H1 (cell line): ENCODE measurements around the gene C2CD3. TPM values are rescaled to one million over a fixed set of nuclear protein-coding genes. Genes with fewer than 3 reads are reported as not detected.

Experiments
- CTCF ChIA-PET: fragments of 300-600 bp; sonication (Branson Sonifier 250); formaldehyde crosslinking; loops from one replicate; lab custom pipeline; 2021; ENCODE audit not compliant: partially characterized antibody; lab: Charles Lee
- POLR2A ChIA-PET: fragments of 300-600 bp; sonication (Branson Sonifier 250); formaldehyde crosslinking; loops from one replicate; lab custom pipeline; 2021; ENCODE audit warnings: inconsistent platforms; ENCODE audit not compliant: partially characterized antibody; lab: Charles Lee
- DNase-seq, 2 experiments: peaks; one replicate each; pipeline versions ENCODE4 v3.0.0 to v3.0.0-alpha.2; 2010 to 2022; ENCODE audit warnings: low spot score in 2 of 2, low read depth in 1 of 2, mixed read lengths in 1 of 2
- FAIRE-seq: peaks from 2 replicates; lab custom pipeline; 2011; peaks lifted over from hg19 to GRCh38; lab: Jason Lieb, UNC
- H2AFZ ChIP-seq: 2 replicates; pipeline ENCODE4 v1.8.1; 2012; ENCODE audit warnings: low read length, inconsistent platforms
- H2AK5ac ChIP-seq: 2 replicates; pipeline ENCODE4 v1.6.1; 2013; ENCODE audit warnings: low read depth, low read length
- H2BK120ac ChIP-seq: replicated peaks from 2 replicates; pipeline ENCODE3; 2013; ENCODE audit warnings: low read depth, low read length, inconsistent platforms
- H2BK12ac ChIP-seq: 2 replicates; pipeline ENCODE4 v1.6.1; 2013; ENCODE audit warnings: low read depth, low read length
- H2BK15ac ChIP-seq: 2 replicates; pipeline ENCODE4 v1.6.1; 2013; ENCODE audit warnings: low read length
- H2BK20ac ChIP-seq: 2 replicates; pipeline ENCODE4 v1.6.1; 2013; ENCODE audit warnings: low read length
- H2BK5ac ChIP-seq: 2 replicates; pipeline ENCODE4 v1.6.1; 2013; ENCODE audit warnings: low read depth, low read length
- H3K14ac ChIP-seq: 2 replicates; pipeline ENCODE4 v1.6.1; 2013; ENCODE audit warnings: inconsistent platforms; ENCODE audit not compliant: insufficient read length
- H3K18ac ChIP-seq: 2 replicates; pipeline ENCODE4 v1.6.1; 2013; ENCODE audit warnings: low read length; ENCODE audit errors: extremely low read depth
- H3K23ac ChIP-seq: 2 replicates; pipeline ENCODE4 v1.6.1; 2013; ENCODE audit warnings: inconsistent platforms; ENCODE audit not compliant: insufficient read length
- H3K23me2 ChIP-seq: 2 replicates; pipeline ENCODE4 v1.6.1; 2013; ENCODE audit warnings: low read depth, low read length
- H3K27ac ChIP-seq: 2 replicates; pipeline ENCODE4 v1.6.1; 2011; ENCODE audit warnings: low read depth, low read length, inconsistent platforms
- H3K27me3 ChIP-seq, 4 experiments: replicated peaks in 1 of 4; 1 replicate in 1 of 4; 2 replicates in 3 of 4; pipeline versions ENCODE4 v1.6.1 to v1.8.1; 2011 to 2013; ENCODE audit warnings: low read length in 3 of 4, mild to moderate bottlenecking in 3 of 4, inconsistent platforms in 2 of 4, mixed read lengths in 2 of 4, moderate library complexity in 1 of 4; ENCODE audit not compliant: control insufficient read depth in 3 of 4, insufficient read depth in 3 of 4; ENCODE audit errors: extremely low read depth in 1 of 4
- H3K36me3 ChIP-seq, 4 experiments: 2 replicates each; pipeline versions ENCODE4 v1.6.1 to v1.8.1; 2011 to 2013; ENCODE audit warnings: mild to moderate bottlenecking in 4 of 4, low read length in 3 of 4, moderate library complexity in 2 of 4, control low read depth in 1 of 4, inconsistent platforms in 1 of 4; ENCODE audit not compliant: insufficient read depth in 4 of 4, control insufficient read depth in 2 of 4
- H3K4ac ChIP-seq: replicated peaks from 2 replicates; pipeline ENCODE3; 2013; ENCODE audit warnings: low read length, low read depth, mixed read lengths, inconsistent platforms; ENCODE audit not compliant: insufficient read length
- H3K4me1 ChIP-seq, 4 experiments: replicated peaks in 1 of 4; 1 replicate in 1 of 4; 2 replicates in 3 of 4; pipeline versions ENCODE4 v1.6.1 to v1.8.1; 2011 to 2013; ENCODE audit warnings: low read length in 3 of 4, inconsistent platforms in 2 of 4, mixed read lengths in 1 of 4; ENCODE audit not compliant: insufficient read depth in 4 of 4, control insufficient read depth in 3 of 4
- H3K4me2 ChIP-seq, 2 experiments: 2 replicates each; pipeline versions ENCODE4 v1.6.1 to v1.8.1; 2011 to 2013; ENCODE audit warnings: low read depth in 2 of 2, low read length in 2 of 2, control low read depth in 1 of 2, inconsistent platforms in 1 of 2, mild to moderate bottlenecking in 1 of 2; ENCODE audit not compliant: insufficient read depth in 1 of 2
- H3K4me3 ChIP-seq, 4 experiments: fragments of 200-600, 300-600 bp in 1 of 4; sonication (generic), shearing (Covaris generic), sonication (Bioruptor Twin) in 1 of 4; 2 replicates each; pipeline versions ENCODE4 v1.5.1 to v1.8.1; 2011 to 2016; ENCODE audit warnings: low read length in 4 of 4, low read depth in 3 of 4, control low read depth in 2 of 4, inconsistent platforms in 2 of 4, mild to moderate bottlenecking in 2 of 4, mixed read lengths in 1 of 4, moderate library complexity in 1 of 4; ENCODE audit not compliant: insufficient read depth in 2 of 4; ENCODE audit errors: extremely low read depth in 1 of 4
- H3K56ac ChIP-seq: replicated peaks from 2 replicates; pipeline ENCODE3; 2013; ENCODE audit warnings: low read depth, mild to moderate bottlenecking, mixed read lengths, low read length, inconsistent platforms; ENCODE audit not compliant: insufficient read length
- H3K79me1 ChIP-seq: 2 replicates; pipeline ENCODE4 v1.6.1; 2013; ENCODE audit warnings: low read depth, low read length, control low read depth
- H3K79me2 ChIP-seq, 2 experiments: 2 replicates each; pipeline versions ENCODE4 v1.6.1 to v1.8.1; 2012 to 2013; ENCODE audit warnings: low read length in 2 of 2, mild to moderate bottlenecking in 2 of 2, inconsistent platforms in 1 of 2; ENCODE audit not compliant: insufficient read depth in 2 of 2, control insufficient read depth in 1 of 2
- H3K9ac ChIP-seq, 4 experiments: replicated peaks in 1 of 4; 1 replicate in 1 of 4; 2 replicates in 3 of 4; pipeline versions ENCODE4 v1.6.1 to v1.8.1; 2011 to 2013; ENCODE audit warnings: low read depth in 3 of 4, low read length in 3 of 4, control low read depth in 2 of 4, mild to moderate bottlenecking in 2 of 4, moderate library complexity in 2 of 4, inconsistent platforms in 1 of 4; ENCODE audit errors: extremely low read depth in 1 of 4
- H3K9me3 ChIP-seq, 2 experiments: 2 replicates each; pipeline versions ENCODE4 v1.6.1 to v1.8.1; 2012 to 2013; ENCODE audit warnings: mild to moderate bottlenecking in 2 of 2, moderate library complexity in 2 of 2, control low read depth in 1 of 2, inconsistent platforms in 1 of 2, low read depth in 1 of 2, low read length in 1 of 2, mixed read lengths in 1 of 2; ENCODE audit not compliant: insufficient read depth in 2 of 2
- H4K20me1 ChIP-seq, 2 experiments: replicated peaks in 1 of 2; 2 replicates each; pipeline versions ENCODE3 to v1.8.1; 2011 to 2013; ENCODE audit warnings: inconsistent platforms in 2 of 2, low read length in 2 of 2, mild to moderate bottlenecking in 1 of 2; ENCODE audit not compliant: insufficient read depth in 2 of 2, control insufficient read depth in 1 of 2
- H4K5ac ChIP-seq: 2 replicates; pipeline ENCODE4 v1.6.1; 2013; ENCODE audit warnings: low read length, low read depth, mixed read lengths, inconsistent platforms; ENCODE audit not compliant: insufficient read length
- H4K8ac ChIP-seq: 2 replicates; pipeline ENCODE4 v1.8.0; 2013; ENCODE audit warnings: mild to moderate bottlenecking, moderate library complexity, low read length, inconsistent platforms; ENCODE audit not compliant: insufficient read depth; ENCODE audit errors: extremely low read depth
- H4K91ac ChIP-seq: replicated peaks from 2 replicates; pipeline ENCODE3; 2013; ENCODE audit warnings: low read length, mixed read lengths, inconsistent platforms; ENCODE audit not compliant: insufficient read length
- EGR1 ChIP-seq: IDR thresholded peaks from 2 replicates; pipeline ENCODE4 v1.6.1; 2011; ENCODE audit warnings: low read depth, low read length, borderline replicate concordance
- HDAC2 ChIP-seq, 2 experiments: fragments of 300-600 bp in 1 of 2; sonication (generic) in 1 of 2; IDR thresholded peaks; 2 replicates each; pipeline ENCODE4 v1.6.1; 2011 to 2012; ENCODE audit warnings: low read depth in 2 of 2, low read length in 2 of 2, mild to moderate bottlenecking in 2 of 2, moderate library complexity in 2 of 2, borderline replicate concordance in 1 of 2, inconsistent platforms in 1 of 2
- JUN ChIP-seq: IDR thresholded peaks from 2 replicates; pipeline ENCODE4 v1.6.1; 2011; ENCODE audit warnings: low read depth, mild to moderate bottlenecking, improper control_type of control experiment, low read length
- POU5F1 ChIP-seq: IDR thresholded peaks from 2 replicates; pipeline ENCODE4 v1.6.1; 2011; ENCODE audit warnings: low read depth, mild to moderate bottlenecking, low read length, moderate library complexity
- RBBP5 ChIP-seq: IDR thresholded peaks from 2 replicates; pipeline ENCODE4 v1.7.1; 2012; ENCODE audit warnings: low read depth, mild to moderate bottlenecking, inconsistent platforms, low read length, moderate library complexity, borderline replicate concordance
- SAP30 ChIP-seq: fragments of 300-600 bp; sonication (generic); IDR thresholded peaks from 2 replicates; pipeline ENCODE4 v1.7.1; 2012; ENCODE audit warnings: low read length, moderate library complexity, mild to moderate bottlenecking, inconsistent platforms; ENCODE audit not compliant: insufficient read depth, insufficient replicate concordance
- WGBS, 2 experiments: shearing (Covaris generic) in 1 of 2; methylation state at CpG; one replicate each; pipeline versions ENCODE4 v1.1.6 to v1.1.7; 2013 to 2015; ENCODE audit warnings: low lambda C conversion rate in 2 of 2, mixed read lengths in 2 of 2, inconsistent platforms in 1 of 2, low coverage in 1 of 2, missing lambda C conversion rate in 1 of 2; ENCODE audit not compliant: insufficient replicate concordance in 2 of 2, insufficient coverage in 1 of 2, insufficient read length in 1 of 2; ENCODE audit errors: extremely low coverage in 1 of 2, missing lambda C conversion rate in 1 of 2; 5-methylcytosine and 5-hydroxymethylcytosine counted together
- polyA plus RNA-seq, 7 experiments: library from polyadenylated mRNA; depleted of rRNA in 3 of 7; stranded (reverse) in 5 of 7; unstranded in 2 of 7; fragments of >200 nt in 5 of 7; fragments of 200-250 nt in 2 of 7; gene quantifications; 1 replicate in 5 of 7; 2 replicates in 1 of 7; 4 replicates in 1 of 7; pipeline versions ENCODE4 v1.2.1 to v1.2.3, GENCODE V29; 2011 to 2013; ENCODE audit warnings: missing spikeins in 2 of 7, mixed read lengths in 2 of 7
- total RNA-seq: library from RNA; stranded (reverse); fragmentation: NEBNext Ultra II Directional; extraction: Animal tissue kit (Norgen Biotek cat#: 25700); gene quantifications from 2 replicates; pipeline ENCODE4 v1.2.1, GENCODE V29; 2021

Gene C2CD3
- total and polyA plus RNA-seq, 2 of the 8 experiments (the other 6 are each of a cell fraction or from before 2014, with no cell fraction given), result 11.0 to 29.1 TPM

GRCh38 chr11:74017631-74018030 lies 153.2 kb downstream of the C2CD3 start:
- Histone ChIP-seq H3K79me2 (no peaks in the 10 kb centered on the region), H3K9me3 (no peaks in the 10 kb centered on the region), H3K14ac (no peak overlapping the region), H4K5ac (no peak overlapping the region), H2BK20ac (no peak overlapping the region), H2BK12ac (no peak overlapping the region), H2AFZ (no peak overlapping the region), H4K91ac (no peak overlapping the region), H2AK5ac (no peak overlapping the region), H3K27ac (no peak overlapping the region), H2BK120ac (no peak overlapping the region), H4K20me1 (no peaks in the 10 kb centered on the region), H2BK15ac (no peak overlapping the region), H3K56ac (no peak overlapping the region), H3K4me1 (no peaks in the 10 kb centered on the region), H3K4me2 (no peak overlapping the region), H3K4me3 (no peak overlapping the region), H3K4ac (no peak overlapping the region), H3K23ac (no peak overlapping the region), H3K9ac (no peak overlapping the region), H3K36me3 (peaks cover 0 to 7% (median 0%) of the 10 kb centered on the region in 4 experiments; a peak in 2 of 8 replicates), H3K18ac (no peak overlapping the region), H3K27me3 (no peaks in the 10 kb centered on the region), H4K8ac (no peak overlapping the region), H2BK5ac (no peak overlapping the region), H3K79me1 (no peaks in the 10 kb centered on the region; the same call in 1 of the 2 replicates), H3K23me2 (no peaks in the 10 kb centered on the region)
- DNase-seq (no peak), FAIRE-seq (no peak)
- TF ChIP-seq HDAC2 (IDR thresholded peaks at IDR 0.05; ENCODE audit: borderline replicate concordance in 1 of 2, low read depth in 2 of 2, low read length in 2 of 2) (no peak), RBBP5 (no peak), POU5F1 (no peak), JUN (no peak), EGR1 (no peak), SAP30 (no peak)
- 85% methylated on average over 3 of the region's 3 CpGs; no CpG with 5 or more reads in 1 of the 2 experiments for WGBS, 2 experiments
- ChIA-PET CTCF (interaction anchor here (1.0 to 2.9 kb wide), 2 partner anchors 9 to 53 kb away, joined by 4 to 9 read pairs; no protein-coding TSS in a partner anchor), POLR2A (interaction anchor here (0.7 to 2.2 kb wide), 2 partner anchors 9 kb away, joined by 3 to 7 read pairs; partner anchors contain the start of gene UCP3)
